Suprapubic skin (tissue), 4 donors: ENCODE measurements around the gene SEMA7A. TPM values are rescaled to one million over a fixed set of nuclear protein-coding genes. Genes with fewer than 3 reads are reported as not detected.

Experiments
- DNase-seq, 2 donors: peaks; one replicate each; pipeline ENCODE4 v3.0.0-alpha.2; 2019; ENCODE audit warnings: low spot score in 2 of 2
- H3K27ac ChIP-seq: fragments of 200-600 bp; sonication (generic); one replicate; pipeline ENCODE4 v1.5.1; 2019
- H3K27me3 ChIP-seq: fragments of 200-600 bp; sonication (generic); one replicate; pipeline ENCODE4 v1.5.1; 2019
- H3K36me3 ChIP-seq: fragments of 200-600 bp; sonication (generic); one replicate; pipeline ENCODE4 v1.5.1; 2019
- H3K4me1 ChIP-seq: fragments of 200-600 bp; sonication (generic); one replicate; pipeline ENCODE4 v1.5.1; 2019
- H3K4me3 ChIP-seq: fragments of 200-600 bp; sonication (generic); one replicate; pipeline ENCODE4 v1.5.1; 2019; ENCODE audit warnings: mild to moderate bottlenecking
- H3K9me3 ChIP-seq: fragments of 200-600 bp; sonication (generic); one replicate; pipeline ENCODE4 v1.5.1; 2019
- EP300 ChIP-seq: sonication (generic); formaldehyde crosslinking; IDR thresholded peaks from one replicate; pipeline ENCODE4 v1.6.1; 2017; ENCODE audit warnings: antibody characterized with exemption
- POLR2A ChIP-seq, 2 donors: fragments of 450-650 bp; IDR thresholded peaks; one replicate each; pipeline ENCODE4 v1.6.1; 2017; ENCODE audit warnings: antibody characterized with exemption in 2 of 2, mild to moderate bottlenecking in 2 of 2, moderate library complexity in 2 of 2
- POLR2AphosphoS5 ChIP-seq, 3 donors: sonication (generic); formaldehyde crosslinking; IDR thresholded peaks; one replicate each; pipeline ENCODE4 v1.6.1; 2017; ENCODE audit warnings: antibody characterized with exemption in 3 of 3
- WGBS: methylation state at CpG from one replicate; pipeline ENCODE4 v1.1.5; 2018; 5-methylcytosine and 5-hydroxymethylcytosine counted together
- total RNA-seq, 4 donors: library from RNA; depleted of rRNA; stranded (reverse); fragments of >200 nt; gene quantifications; one replicate each; pipeline ENCODE4 v1.1.0, GENCODE V29; 2016
- TF ChIP-seq, protein P1 (sequence below), 2 donors: fragments of 200-600 bp in 1 of 2; fragments of 450-650 bp in 1 of 2; sonication (generic) in 1 of 2; IDR thresholded peaks; one replicate each; pipeline ENCODE4 v1.5.1; 2016 to 2019; ENCODE audit warnings: antibody characterized with exemption in 2 of 2, mild to moderate bottlenecking in 1 of 2, moderate library complexity in 1 of 2

SEMA7A gene
- total RNA-seq, 4 donors from 2014 or later = 10.1 to 31.4 (median 18.0) TPM

GRCh38 chr15:74398183-74398582 lies 35.6 kb downstream of the SEMA7A start:
- no peaks in the 10 kb centered on the region for H3K27me3 ChIP-seq
- H3K36me3 ChIP-seq = no peaks in the 10 kb centered on the region
- H3K4me1 ChIP-seq = peaks cover 7% of the 10 kb centered on the region
- DNase-seq = no peak
- 98% methylated on average over 5 of the region's 5 CpGs for WGBS
- no peak overlapping the region for H3K4me3 ChIP-seq
- H3K27ac ChIP-seq = no peak overlapping the region
- TF ChIP-seq EP300 (no peak), POLR2A (IDR thresholded peaks at IDR 0.05) (no peak), POLR2AphosphoS5 (IDR thresholded peaks at IDR 0.05) (no peak)
- TF ChIP-seq, protein P1, sequence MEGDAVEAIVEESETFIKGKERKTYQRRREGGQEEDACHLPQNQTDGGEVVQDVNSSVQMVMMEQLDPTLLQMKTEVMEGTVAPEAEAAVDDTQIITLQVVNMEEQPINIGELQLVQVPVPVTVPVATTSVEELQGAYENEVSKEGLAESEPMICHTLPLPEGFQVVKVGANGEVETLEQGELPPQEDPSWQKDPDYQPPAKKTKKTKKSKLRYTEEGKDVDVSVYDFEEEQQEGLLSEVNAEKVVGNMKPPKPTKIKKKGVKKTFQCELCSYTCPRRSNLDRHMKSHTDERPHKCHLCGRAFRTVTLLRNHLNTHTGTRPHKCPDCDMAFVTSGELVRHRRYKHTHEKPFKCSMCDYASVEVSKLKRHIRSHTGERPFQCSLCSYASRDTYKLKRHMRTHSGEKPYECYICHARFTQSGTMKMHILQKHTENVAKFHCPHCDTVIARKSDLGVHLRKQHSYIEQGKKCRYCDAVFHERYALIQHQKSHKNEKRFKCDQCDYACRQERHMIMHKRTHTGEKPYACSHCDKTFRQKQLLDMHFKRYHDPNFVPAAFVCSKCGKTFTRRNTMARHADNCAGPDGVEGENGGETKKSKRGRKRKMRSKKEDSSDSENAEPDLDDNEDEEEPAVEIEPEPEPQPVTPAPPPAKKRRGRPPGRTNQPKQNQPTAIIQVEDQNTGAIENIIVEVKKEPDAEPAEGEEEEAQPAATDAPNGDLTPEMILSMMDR (IDR thresholded peaks at IDR 0.05) = no peak
- no peaks in the 10 kb centered on the region for H3K9me3 ChIP-seq

DNA sequence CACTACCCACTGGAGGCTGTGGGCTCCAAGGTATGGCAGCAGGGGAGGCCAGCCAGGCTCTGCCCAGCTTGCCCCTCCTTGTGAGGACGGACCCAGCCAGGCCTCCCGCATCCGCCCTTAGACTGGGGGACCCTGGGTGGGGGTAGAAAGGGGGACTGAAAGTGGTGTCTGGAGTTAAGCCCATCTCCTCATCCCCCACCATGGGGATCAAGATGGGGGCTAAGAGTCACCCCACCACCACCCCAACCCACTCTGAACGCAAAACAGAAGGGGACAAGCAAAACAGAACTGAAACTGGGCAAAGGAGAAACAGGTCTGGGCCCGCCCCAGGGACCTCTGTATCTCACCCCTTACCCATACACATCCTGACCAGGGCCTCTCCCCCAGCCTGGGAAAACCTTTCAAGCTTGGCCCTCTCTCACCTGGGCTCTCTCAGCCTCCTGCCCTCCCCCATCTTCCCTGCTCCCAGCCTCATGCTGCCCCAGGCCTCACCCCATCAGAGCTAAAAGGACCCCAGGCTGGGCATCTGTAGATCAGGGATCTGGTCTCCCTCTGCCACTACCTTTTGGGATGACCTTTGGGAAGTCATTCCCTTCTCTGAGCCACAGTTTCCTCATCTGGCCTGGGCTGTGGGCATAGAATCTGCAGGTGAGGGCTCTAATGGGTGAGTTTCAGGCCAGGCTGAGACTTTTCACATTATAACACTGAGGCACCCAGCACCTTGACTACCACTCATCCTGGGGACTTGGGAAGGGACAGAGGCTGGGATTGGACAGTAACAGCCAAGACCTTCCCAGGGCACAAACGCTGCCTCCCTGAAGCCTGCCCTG lies 36.3 kb downstream of the SEMA7A start:
- peaks cover 7% of the 10 kb centered on the region for H3K4me1 ChIP-seq
- DNase-seq = no peak
- H3K27me3 ChIP-seq = no peaks in the 10 kb centered on the region
- no peak overlapping the region for H3K27ac ChIP-seq
- no peaks in the 10 kb centered on the region for H3K36me3 ChIP-seq
- 98% methylated on average over 6 of the region's 6 CpGs for WGBS
- no peaks in the 10 kb centered on the region for H3K9me3 ChIP-seq
- no peak overlapping the region for H3K4me3 ChIP-seq
- TF ChIP-seq, protein P1 (IDR thresholded peaks at IDR 0.05) = no peak
- no peak for TF ChIP-seq EP300

DNA sequence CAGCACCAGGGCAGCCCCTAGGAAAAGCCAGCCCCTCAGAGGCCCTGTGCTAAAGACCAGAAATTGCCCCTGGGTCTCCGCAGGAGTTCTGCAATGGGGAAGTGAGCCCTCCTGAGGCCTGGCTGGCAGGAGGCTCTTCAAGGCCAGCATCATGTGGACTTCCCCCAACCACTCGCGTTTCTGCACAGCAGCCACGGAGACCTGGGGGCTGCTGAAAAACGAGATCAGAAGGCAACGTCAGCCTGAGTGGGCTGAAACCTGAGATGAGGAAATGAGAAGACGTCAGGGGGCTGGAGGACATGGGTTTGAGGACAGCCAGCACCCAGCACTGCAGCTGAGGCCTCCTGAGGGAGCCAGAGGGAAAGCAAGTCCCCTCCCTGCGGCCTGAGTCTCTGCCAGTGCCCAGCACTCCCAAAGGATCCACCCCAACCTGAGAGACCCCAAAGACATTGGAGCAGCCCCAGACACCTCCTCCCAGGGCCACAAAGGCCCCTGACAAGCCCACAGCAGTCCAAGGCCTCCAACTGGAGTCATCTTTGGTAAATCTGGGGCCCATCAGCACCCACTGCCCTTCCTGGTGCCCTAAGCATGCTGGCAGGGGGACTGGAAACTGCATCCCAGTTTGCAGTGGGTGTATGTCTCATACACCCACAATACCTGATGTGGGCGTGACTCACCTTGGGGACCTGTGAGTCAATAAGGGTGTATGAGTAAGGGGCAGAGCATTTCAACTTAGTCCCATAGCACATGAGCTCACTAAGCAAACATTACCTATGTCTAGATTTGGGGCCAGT lies 37.1 kb downstream of the SEMA7A start:
- no peak for DNase-seq
- Histone ChIP-seq H3K4me3 (no peak overlapping the region), H3K9me3 (no peaks in the 10 kb centered on the region), H3K36me3 (no peaks in the 10 kb centered on the region), H3K4me1 (peaks cover 7% of the 10 kb centered on the region), H3K27me3 (no peaks in the 10 kb centered on the region), H3K27ac (no peak overlapping the region)
- TF ChIP-seq, protein P1 (IDR thresholded peaks at IDR 0.05) = no peak
- WGBS = 91% methylated on average over 6 of the region's 9 CpGs

DNA sequence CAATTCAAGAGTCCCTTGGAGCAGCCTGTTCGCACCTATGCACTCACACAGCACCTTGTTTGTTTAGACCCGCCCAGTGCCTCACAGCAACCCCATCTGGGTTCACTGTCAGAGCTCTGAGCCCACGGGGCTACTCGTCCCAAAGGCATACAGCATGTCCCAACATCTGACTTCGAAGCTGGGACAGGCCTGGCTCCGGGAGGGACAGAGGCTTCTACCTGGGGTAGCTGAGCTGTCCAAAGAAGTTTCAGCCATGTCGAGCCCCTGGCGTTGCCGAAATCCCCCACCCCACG lies 37.7 kb downstream of the SEMA7A start:
- no peaks in the 10 kb centered on the region for H3K36me3 ChIP-seq
- H3K9me3 ChIP-seq = no peaks in the 10 kb centered on the region
- 86% methylated on average over 9 of the region's 10 CpGs for WGBS
- peaks cover 6% of the 10 kb centered on the region for H3K4me1 ChIP-seq
- H3K27ac ChIP-seq = no peak overlapping the region
- no peak for DNase-seq
- TF ChIP-seq POLR2A (IDR thresholded peaks at IDR 0.05) (no peak), EP300 (no peak), POLR2AphosphoS5 (IDR thresholded peaks at IDR 0.05) (no peak)
- TF ChIP-seq, protein P1 (IDR thresholded peaks at IDR 0.05) = no peak
- H3K4me3 ChIP-seq = no peak overlapping the region
- no peaks in the 10 kb centered on the region for H3K27me3 ChIP-seq

GRCh38 chr15:74395319-74396145 lies 38.2 kb downstream of the SEMA7A start:
- 94% methylated on average over 12 of the region's 17 CpGs for WGBS
- Histone ChIP-seq H3K27me3 (no peaks in the 10 kb centered on the region), H3K36me3 (no peaks in the 10 kb centered on the region), H3K9me3 (no peaks in the 10 kb centered on the region), H3K4me1 (peaks cover 4% of the 10 kb centered on the region), H3K4me3 (no peak overlapping the region), H3K27ac (no peak overlapping the region)
- TF ChIP-seq POLR2AphosphoS5 (IDR thresholded peaks at IDR 0.05) (no peak), EP300 (no peak), POLR2A (IDR thresholded peaks at IDR 0.05) (no peak)
- TF ChIP-seq, protein P1 (IDR thresholded peaks at IDR 0.05) = no peak
- no peak for DNase-seq
